CD4-positive, alpha-beta T cell treated with Interleukin-4 for 4 hours (primary cell): Measurements from ENCODE around the gene SCRN1.
"Not testable (repeated sequence)": the region's sequence is repeated elsewhere in the genome, so short reads cannot be mapped to it uniquely, and the experiment has no call there.

Experiments used
- DNase-seq: peaks from one replicate; pipeline ENCODE4 v3.0.0-alpha.2; 2020

The SCRN1 gene

DNA sequence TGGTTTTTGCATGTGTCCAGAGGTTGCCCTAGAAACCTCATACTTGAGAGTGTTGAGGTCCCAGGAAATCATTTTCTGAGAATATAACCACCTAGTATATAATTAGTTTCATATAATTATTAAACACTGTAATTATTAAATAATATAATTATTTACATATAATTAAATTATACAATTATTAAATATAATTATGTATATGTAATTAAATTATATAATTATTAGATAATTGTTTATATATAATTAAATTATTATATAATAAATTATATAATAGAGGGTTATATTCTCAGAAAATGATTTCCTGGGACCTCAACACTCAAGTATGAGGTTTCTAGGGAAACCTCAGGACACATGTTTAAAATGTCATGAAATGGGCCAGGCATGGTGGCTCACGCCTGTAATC, 27.6 kb downstream of the SCRN1 start:
- no peak for DNase-seq

DNA sequence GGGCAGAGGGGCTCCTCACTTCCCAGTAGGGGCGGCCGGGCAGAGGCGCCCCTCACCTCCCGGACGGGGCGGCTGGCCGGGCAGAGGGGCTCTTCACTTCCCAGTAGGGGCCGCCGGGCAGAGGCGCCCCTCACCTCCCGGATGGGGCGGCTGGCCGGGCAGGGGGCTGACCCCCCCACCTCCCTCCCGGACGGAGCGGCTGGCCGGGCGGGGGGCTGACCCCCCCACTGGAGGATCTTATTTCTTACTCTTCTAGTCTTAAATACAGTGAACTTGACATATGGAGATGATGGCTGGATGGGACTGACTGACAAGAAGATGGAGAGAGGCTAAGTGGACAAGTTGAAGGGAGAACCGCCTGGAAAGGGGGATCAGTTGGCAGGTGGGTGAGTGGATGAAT, 28.0 kb downstream of the SCRN1 start:
- not testable (repeated sequence) for DNase-seq

DNA sequence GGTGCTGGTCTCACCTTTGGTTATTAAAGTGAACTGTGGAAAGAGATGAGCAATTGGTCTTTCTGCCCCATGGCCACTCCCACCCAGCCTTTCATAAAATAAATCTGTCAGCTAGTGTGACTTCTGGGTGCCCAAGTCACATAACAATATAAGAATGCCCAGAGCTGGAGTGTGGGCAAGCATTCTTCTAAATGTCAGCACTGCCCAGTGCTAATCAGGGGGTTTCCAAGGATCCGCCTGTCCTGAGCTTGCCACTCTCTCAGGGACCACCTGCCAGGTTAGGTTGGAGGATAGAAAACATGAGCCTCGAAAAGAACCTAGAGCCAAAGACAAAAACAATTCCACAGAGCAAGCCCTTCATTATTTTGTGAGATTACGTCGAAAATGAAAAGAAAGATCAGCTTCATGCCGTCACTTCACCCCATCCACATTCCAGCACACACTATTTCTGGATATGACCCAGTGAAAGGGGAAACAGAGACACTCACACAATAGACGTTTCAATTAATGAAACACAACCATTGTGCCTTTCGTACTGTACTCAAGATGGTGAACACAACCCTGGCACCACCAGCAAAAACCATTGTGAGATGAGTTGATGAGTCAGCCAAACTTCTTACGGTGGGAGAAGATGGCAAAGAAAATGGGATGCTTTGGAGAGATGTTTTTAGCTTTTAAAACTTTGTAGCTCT, 30.8 kb downstream of the SCRN1 start:
- DNase-seq: no peak

DNA sequence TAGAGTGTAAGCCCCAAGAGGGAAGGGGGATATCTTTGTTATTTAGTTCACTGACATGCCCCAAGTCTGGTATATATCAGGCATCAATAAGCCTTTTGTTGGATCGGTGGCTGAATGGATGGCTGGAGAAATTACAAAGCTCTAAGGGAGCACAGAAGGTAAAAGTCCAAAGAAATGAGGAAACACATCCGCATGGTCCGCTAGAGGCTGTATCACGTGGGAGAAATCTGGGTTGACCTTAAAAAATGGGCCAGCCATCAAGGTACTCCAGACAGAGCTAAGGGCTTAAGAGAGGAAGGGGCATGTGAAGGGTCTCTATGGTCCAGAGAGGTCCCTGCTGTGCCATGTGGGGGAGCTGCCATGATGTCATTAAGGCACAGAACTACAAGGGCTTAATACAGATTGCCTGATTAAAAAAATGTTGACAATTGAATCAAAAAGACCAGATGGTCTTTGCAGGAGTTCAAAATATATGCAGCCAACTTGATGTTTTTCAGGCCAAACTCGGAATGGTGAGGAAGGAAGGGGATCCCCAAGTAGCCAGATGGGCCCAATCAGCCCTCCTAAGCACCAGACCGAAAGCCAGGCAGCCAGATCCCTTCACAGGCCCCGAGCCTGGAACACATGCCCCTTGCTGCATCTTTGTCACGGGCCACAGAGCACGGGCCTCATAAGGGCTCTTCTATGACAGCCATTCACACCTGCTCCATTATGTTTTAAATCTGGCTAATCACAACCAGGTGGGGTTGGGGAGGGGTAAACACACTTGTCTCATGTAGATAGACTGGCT, 31.9 kb downstream of the SCRN1 start:
- no peak for DNase-seq

DNA sequence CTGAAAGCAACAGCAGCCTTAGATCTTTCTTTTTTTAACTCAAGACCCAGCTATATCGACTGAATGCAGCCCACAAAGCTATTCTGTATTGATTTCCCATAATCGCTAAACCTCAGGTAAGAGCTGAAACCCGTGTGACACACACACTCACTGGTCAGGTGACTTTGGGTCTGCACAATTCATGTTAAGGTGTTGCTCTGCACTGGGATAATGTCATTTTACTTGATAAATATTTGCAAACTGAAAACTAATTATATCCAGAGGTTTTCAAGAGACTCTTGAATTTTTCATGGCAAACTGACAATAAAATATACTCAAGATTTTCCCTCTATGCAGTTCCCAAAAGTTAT, 33.1 kb downstream of the SCRN1 start:
- DNase-seq: no peak

DNA sequence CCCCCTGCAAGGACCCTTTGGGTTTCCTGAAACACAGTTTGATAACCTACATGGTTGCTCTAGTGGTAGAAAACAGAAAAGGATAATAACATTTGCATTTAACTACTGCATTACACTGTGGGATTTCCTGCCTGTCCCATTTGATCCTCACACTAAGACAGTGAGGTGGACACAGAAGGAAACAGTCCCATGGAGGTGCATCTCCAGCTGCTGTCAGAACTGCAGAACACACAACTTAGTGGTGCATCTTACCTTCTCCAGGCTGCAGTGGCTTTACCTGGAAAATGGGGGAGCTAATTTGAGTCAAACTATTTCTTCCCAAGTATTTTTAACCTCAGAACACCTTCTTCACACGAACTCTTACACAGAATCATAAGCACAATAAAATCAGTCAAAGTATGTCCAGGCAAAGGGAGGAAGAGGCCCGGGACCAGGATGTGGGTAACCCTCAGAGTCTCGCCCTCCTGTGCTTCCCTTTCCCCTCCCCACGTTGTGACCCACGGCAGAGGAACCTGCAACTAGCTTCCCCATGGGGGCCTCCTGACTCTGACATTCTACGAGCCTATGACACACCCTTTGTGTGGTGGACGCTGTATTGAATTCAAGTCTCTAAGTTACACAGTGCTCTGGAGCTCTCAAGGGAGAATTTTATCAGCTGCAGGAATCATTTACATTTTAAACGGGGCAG, 33.7 kb downstream of the SCRN1 start:
- peak; percentile 20 for DNase-seq

DNA sequence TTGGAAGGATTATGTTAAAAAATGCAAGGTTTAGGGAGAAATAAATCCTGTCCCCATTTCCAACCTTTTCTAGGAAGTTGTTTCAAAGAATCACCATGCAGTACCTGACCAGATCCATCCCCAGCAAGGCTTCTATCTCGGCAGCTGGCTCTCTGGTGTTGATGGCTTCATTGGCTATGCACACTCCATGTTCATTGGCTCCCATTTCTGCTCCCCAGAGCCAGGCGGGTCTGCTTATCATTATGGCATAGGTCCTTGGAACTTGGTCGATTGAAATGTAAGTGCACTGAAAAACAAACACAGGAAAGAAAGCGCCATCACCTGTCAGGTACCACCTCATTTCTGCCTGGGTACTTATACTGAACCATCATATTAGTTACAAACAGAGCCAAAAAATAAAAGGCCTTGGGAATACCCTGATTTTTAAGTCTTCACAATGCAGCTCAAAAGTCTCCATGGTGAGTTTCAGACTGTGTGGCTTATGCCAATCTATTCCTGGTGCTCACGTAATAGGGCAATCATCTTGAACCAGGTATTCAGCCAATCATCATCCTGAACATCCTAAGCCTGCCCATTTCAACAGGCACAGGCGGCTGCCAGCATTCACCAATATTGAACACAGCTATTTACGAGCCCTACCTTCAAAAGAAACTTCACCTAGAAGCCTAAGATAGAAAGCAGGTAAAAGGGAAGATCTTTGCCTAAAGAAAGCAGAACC, 34.4 kb downstream of the SCRN1 start:
- no peak for DNase-seq

DNA sequence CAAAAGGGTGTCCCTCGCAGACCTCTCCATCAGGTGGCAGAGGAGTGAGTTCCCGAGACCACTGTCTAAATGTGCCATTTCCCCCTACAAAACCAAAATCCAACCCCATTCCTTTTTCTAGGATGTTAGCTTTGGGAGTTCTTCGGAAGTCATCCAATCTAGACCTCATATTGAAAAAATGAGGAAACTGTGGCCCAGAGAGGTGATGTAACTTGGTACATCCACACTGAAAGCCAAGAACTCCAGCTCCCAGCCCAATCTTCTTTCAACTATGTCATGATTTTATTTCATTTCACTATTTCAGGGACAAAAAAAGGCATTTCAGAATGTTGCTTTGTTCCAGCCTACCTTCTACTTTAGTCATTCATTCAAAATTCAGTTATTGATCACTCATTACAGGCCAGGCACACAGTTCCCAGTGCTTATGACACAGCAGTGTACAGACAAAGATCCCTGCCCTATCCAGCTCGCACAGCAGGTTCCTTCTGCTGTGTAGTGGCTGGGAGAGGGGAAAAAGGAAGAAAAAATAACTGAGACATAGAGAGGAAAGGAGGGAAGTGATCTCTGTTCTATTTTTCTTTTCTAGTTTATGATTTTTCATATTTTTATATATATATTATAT, 35.8 kb downstream of the SCRN1 start:
- no peak for DNase-seq

DNA sequence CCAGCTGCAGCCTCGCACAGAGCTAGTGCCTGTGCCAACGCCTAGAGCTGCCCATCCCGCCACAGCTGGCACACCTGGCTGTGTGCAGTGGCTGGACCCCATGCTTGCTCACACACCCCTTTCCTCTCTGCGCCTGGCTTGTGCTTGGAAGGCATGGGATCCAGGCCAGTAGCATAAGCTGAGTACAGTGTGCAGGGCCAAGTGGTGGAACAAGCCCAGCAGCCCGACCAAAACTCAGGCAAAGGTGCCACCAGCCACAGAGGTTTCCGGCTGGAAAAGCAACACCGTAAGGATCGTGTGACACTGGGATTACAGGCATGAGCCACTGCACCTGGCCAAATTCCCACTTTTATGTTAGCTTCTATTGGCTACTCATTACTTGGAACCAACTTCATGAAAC, 38.4 kb downstream of the SCRN1 start:
- no peak for DNase-seq

DNA sequence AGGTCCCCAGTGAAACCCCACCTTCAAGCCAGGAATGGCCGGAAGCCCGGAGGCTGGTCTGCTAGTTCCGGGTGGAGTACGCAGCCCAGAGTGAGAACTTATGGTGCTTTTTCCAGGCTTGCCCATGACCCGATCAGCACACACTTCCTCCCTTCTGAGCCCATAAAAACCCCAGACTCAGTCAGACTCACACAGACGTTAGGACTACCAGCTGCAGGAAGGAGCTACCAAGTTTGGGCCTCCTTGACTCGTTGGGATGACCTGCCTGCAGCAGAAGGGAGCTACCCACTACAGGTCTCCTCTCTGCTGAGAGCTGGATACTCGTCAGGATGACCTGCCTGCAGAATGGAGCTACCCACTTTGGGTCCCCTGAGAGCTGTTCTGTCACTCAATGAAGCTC, 39.1 kb downstream of the SCRN1 start:
- DNase-seq: no peak

DNA sequence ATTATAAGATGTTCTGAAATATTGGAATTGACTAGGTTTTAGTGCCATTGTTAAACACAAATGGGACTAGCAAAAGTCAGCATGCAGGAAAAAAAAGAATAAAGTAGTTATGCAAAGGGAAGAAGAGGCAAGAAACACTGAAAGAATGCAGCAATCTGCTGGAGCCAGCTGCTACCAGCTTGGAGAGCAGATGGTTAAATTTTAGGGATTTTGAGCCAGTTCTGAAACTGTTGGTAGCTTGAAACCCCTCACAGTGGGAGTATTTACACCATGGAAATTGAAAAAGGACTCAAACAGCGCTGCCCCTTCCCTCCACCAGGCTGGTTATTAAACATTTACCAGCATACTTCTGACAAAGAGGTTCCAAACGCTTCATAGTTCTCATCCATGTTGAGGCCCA, 41.0 kb downstream of the SCRN1 start:
- no peak for DNase-seq

DNA sequence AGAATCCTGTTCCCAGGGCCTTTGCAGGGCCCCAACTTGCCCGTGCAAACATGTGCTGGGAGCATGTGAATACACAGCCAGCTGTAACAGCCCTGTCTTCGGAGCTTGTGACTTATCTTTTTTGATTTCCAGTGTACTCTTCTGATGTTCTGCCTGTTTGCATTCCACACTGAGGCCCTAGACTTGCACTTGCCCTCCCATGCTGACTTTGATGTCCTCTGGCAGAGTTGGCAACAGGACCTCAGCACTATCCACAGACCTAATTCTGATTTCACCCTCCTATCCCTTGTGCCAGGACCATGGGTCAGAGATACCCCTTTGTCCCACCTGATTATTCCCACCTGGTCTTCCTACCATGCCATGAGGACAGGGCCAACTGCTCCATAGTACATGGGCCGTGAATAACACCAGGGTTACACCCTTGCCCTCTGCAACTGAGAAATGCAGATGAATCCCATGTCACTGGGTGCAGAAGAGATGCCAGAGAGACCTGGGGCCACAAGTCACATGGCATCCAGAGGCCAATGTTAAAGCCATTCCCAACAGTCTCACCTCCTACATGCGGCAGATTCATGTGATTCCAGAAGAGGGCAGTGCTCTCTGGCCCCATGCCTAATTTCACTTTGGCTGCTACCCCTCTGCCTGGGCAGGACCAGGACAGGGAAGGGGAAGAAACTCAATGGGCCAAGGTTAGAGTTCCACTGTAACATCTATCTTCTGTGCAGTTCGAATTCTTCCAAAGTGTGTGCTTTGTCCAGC, 43.0 kb downstream of the SCRN1 start:
- no peak for DNase-seq

DNA sequence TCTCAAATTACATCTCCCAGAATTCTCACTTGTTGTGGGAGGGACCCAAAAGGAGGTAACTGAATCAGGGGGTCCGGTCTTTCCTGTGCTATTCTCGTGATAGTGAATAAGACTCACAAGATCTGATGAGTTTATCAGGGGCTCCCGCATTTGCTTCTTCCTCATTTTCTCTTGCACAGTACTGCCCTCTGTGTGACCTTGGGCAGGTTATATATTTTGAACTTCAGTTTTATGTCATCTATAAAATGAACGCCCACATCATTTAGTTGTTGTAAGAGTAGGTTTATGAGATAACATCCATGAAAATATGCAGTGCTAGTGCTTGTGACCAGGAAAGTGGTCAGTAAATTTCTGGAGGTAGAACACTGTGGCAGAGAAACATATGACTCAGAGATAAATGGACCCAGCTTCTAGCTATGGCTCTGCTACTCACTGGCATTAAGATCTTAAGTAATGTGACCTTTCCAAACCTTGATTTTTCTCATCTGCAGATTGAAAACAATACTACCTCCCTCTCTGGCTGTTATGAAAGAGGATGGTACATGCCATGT, 44.3 kb downstream of the SCRN1 start:
- DNase-seq: no peak

DNA sequence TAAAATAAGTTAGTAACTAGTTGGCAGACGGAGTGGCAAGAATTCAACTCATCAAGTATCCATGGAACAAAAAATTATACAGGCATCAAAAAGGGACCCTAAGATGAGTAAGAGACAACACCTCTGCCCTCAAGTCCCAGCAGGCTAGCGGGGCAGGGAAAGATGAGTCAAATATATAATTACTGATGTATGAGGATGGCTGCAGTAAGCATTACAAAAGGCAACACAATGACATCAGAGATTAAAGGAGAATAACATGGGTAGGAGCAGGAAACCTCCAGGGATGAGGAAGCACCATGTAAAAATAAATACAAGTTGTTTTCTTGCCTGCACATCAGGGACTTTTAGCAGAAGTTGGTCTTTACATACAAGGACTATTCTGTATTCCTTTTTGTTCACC, 49.4 kb downstream of the SCRN1 start:
- DNase-seq: no peak

DNA sequence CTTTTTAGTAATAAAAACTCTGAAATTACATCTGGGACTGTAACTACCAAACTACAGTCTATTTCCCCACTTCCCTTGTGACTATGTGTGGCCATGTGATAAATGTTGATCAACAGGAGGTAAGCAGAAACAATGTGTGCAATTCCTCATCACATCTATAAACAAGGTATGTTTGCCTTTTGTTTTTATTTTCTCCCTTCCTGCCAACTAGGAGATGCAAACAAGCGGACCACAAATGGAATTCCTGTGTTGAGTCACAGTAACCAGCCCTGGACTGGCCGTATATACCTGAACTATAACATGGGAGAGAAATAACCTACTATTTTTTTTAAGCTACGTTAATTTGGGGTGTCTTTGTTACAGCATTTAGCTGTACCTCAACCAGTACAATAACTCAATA, 52.5 kb downstream of the SCRN1 start:
- DNase-seq: no peak

DNA sequence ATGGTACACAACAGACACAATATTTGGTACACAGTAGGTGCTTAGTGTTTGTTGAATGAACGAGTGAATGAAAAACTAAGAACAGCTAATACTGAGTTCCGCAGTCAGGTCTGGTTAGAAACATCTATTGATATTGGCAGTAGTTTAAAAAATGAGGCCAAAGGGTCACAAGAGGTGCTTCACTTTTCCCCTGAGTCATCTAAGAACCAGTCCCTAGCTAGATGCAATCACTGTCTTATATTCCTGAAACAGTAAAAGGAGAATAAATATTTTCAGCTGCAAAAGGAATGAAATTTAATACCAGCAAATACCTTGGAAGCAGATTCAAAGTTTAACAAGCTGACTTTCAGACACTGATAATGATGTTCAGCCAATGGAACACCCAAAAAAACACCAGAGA, 54.5 kb downstream of the SCRN1 start:
- DNase-seq: no peak

DNA sequence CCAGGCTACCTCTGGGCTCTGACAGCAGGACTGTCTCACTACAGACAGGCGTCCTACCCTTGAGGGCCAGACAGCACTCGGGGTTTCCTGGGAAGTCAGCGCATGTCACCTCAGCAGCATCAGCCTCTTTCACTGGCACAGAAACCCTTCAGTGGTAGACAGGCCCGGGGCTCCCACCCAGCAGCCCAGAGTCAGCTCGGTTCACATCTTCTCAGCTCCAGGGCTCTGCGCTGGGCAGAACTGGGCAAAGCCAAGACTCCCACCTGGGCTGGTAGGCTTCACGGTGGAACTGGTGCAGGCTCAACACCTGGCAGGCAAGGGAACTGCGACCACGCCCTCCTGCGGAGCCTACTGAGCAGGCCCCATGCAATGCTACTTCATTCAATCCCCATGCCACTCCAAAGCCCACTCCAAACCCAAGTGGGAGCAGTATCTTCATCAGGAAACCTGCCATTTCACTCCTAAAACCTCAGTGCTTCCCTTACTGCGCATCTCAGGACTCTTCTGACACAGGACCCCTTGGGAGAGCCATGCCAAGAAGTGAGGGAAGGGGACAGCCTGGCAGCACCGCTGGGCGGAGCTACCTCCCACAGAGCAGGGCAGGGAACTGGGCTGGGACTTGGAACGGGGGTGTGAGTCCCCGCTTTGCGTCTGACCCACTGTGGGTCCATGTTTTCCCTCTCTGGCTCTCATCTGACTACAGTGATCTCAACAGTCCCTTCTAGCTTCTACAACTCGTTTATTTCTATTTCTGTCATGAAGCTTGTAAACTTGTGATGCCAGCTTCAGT, 60.4 kb downstream of the SCRN1 start:
- no peak for DNase-seq

DNA sequence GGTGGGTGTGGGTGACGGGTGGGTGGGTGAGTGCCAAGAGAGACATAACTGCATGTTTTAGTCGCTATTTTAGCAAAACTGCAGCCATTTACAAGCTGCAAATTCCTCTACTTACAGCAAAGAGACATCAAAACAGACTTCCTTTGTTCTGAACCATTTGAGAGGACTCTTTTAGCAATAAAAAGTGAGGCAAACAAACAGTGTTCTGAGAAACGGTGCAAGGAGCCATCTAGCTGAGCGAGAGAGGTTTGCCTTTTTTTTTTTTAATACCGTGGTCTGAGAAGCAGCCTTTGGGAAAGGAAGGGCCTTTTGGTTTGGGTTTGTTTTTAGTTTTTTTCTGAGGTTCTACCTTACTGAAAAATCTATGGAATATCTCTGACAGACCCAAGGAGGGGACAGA, 62.9 kb downstream of the SCRN1 start:
- no peak for DNase-seq

DNA sequence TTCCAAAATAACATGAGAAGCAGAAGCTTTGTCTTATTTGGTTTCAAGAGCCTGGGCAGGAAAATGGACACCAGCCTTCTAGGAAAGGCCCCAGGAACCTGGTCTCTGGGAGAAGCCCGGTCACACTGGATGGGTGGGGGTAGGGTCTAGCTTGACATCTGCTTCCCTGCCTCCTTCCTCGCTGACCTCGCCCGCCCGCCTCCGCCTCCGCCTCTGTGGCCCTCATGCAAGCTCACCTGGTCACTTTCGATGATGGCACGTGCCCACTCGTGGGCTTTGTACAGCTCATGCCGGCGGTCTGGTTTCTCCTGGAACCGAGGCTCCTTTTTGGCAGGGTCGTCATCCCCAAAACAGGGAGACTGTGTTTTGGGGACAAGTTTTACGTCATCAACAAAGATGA, 63.4 kb downstream of the SCRN1 start:
- no peak for DNase-seq

DNA sequence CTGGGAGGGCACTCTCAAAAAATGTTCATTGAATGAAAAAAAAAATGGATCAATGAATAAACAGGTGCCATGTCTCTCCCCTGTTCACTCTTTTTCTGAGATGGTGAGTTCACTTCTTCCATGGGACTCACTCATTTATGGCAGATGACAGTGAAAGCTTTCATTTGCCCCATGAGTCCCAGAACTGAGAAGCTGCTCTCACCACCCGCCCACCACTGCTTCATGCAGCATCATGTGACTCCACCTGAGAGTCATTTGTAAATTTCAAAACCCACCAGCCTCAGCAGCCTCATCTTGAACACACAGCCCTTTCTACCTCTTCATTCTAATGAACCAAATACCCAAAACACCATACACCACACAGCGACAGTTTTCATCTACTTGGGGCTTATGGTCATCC, 64.9 kb downstream of the SCRN1 start:
- no peak for DNase-seq

DNA sequence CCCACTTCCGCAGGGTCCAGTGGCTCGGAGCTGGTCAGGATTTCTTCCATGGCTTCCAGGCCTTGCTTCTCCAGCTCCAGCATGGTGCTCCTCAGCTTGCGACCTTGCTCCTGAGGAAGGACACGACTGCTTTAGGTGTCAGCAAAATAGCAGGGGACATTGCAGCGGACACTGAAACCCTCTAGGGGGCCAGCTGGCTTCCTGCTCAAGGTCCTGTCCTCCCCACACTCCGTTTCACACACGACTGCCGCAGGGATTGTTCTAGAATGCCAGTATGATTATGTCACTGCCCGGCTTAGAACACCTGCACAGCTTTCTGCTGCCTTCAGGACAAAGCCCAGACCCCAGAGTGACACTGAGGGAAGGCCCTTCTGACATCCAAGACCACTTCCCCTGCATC, 65.6 kb downstream of the SCRN1 start:
- no peak for DNase-seq
